Parathyroid adenoma (tissue), 2 donors: Measurements from ENCODE around the gene NPVF.

Experiments
- H2AFZ ChIP-seq: fragments of 300-600 bp; sonication (generic); one replicate; pipeline ENCODE4 v1.7.0; 2017; ENCODE audit warnings: antibody characterized with exemption, mild to moderate bottlenecking
- H3K27ac ChIP-seq: fragments of 300-600 bp; sonication (generic); one replicate; pipeline ENCODE4 v1.7.0; 2017
- H3K27me3 ChIP-seq: fragments of 300-600 bp; sonication (generic); one replicate; pipeline ENCODE4 v1.7.0; 2017; ENCODE audit warnings: low read length; ENCODE audit not compliant: control insufficient read depth, insufficient read depth
- H3K36me3 ChIP-seq: fragments of 300-600 bp; sonication (generic); one replicate; pipeline ENCODE4 v1.7.0; 2017; ENCODE audit warnings: low read length; ENCODE audit not compliant: control insufficient read depth, insufficient read depth
- H3K4me1 ChIP-seq: fragments of 300-600 bp; sonication (generic); one replicate; pipeline ENCODE4 v1.7.0; 2017; ENCODE audit warnings: control low read depth
- H3K4me2 ChIP-seq: fragments of 300-600 bp; sonication (generic); one replicate; pipeline ENCODE4 v1.7.0; 2017; ENCODE audit warnings: low read length
- H3K4me3 ChIP-seq: fragments of 300-600 bp; sonication (generic); one replicate; pipeline ENCODE4 v1.7.0; 2017; ENCODE audit warnings: low read depth, low read length
- H3K79me2 ChIP-seq: fragments of 300-600 bp; sonication (generic); one replicate; pipeline ENCODE4 v1.7.0; 2017; ENCODE audit warnings: control low read depth
- H3K9ac ChIP-seq: fragments of 300-600 bp; sonication (generic); one replicate; pipeline ENCODE4 v1.7.0; 2017; ENCODE audit warnings: mild to moderate bottlenecking
- H3K9me3 ChIP-seq: fragments of 300-600 bp; sonication (generic); one replicate; pipeline ENCODE4 v1.7.0; 2017; ENCODE audit warnings: low read length; ENCODE audit not compliant: control insufficient read depth
- CTCF ChIP-seq: fragments of 300-600 bp; sonication (generic); IDR thresholded peaks from one replicate; pipeline ENCODE4 v1.7.0; 2017; ENCODE audit warnings: antibody characterized with exemption, mild to moderate bottlenecking
- donor health status: primary hyperparathyroidism.

NPVF gene

DNA sequence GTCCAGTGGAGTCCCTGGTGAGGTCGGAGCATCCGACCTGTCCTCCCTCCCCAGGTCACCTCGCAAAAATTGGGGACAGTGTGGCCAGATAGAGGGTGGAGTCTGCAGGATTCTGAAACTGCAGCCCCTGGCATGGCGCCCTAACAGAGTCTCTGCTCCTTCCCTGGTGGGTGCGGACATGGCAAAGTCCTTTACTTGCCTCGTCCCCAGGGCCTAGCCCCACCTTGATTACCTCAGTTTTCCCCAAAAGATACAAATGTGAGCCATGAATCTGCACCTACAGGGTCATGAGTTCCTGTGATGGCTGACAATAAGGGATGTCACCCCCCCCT, 47.7 kb downstream of the NPVF start:
- Histone ChIP-seq H3K79me2 (no peaks in the 10 kb centered on the region), H3K27ac (no peak overlapping the region), H3K9me3 (no peaks in the 10 kb centered on the region), H3K36me3 (no peaks in the 10 kb centered on the region), H3K27me3 (no peaks in the 10 kb centered on the region), H2AFZ (peak overlapping the region; percentile 100), H3K9ac (peak overlapping the region; percentile 47), H3K4me1 (peaks cover 10% of the 10 kb centered on the region), H3K4me2 (peak overlapping the region; percentile 76), H3K4me3 (peak overlapping the region; percentile 62)
- no peak for TF ChIP-seq CTCF

DNA sequence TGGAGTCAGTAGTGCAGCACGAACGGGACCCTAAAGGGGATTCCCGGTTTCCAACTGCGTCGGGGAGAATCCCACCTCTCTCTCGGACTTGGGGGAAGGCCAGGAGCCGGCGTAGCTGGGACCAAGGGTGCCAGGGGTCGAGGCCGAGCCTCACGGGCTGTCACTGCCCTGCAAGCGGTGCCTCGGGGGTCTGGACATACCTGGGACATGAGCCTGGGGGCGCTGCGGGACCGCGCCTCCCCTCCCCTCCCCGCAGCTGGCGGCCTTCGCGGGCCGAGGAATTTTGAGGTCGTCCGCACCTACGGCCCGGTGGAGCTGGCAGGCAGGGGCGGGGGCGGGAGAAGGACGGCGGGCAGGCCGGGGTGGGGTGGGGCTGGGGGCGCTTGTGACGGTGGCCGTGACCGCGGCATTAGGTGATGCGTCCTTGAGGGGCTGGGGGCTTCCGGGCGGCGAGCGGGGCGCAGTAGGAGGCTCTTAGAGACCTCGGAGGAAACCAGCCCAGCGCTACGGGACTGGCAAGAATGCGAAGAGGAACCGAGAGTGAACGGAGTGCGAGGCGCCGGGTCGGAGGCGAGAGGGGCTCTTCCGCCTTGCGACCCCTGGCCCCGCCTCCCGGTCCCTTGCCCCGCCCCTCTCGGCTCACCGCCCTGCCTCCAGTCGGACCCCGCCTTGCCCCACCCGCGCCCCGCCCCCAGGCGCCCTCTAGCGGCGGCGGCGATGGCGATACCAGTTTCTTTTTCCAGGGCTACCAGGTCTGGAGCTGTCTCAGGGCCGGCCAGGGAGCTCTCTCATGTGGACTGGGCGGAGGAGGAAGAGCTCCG, 48.3 kb downstream of the NPVF start:
- Histone ChIP-seq H3K4me3 (peak overlapping the region; percentile 62), H3K4me1 (peaks cover 10% of the 10 kb centered on the region), H3K36me3 (no peaks in the 10 kb centered on the region), H3K27ac (peak overlapping the region; percentile 58), H3K9ac (peak overlapping the region; percentile 47), H3K27me3 (no peaks in the 10 kb centered on the region), H2AFZ (peak overlapping the region; percentile 100), H3K9me3 (no peaks in the 10 kb centered on the region), H3K4me2 (peak overlapping the region; percentile 90), H3K79me2 (no peaks in the 10 kb centered on the region)
- TF ChIP-seq CTCF: peak; percentile 94

DNA sequence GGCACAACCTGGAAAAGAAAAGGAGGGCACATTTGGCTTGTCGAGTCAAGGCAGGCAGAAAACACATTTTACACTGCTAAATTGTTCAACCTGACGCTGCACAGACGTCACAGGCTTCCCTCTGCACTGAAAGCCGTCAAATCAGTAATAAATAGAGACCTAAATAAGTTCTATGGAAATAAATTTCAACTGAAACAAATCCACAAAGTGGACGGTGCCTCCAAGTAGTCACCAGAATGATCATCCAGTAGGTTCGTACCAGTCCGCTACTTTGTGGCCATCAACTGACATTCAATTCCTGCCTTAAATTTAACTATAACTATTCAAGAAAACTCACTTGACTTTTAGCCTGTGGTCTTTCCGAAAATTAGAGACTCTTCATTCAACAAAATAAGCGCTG, 49.0 kb downstream of the NPVF start:
- Histone ChIP-seq H3K4me3 (peak overlapping the region; percentile 62), H3K9me3 (no peaks in the 10 kb centered on the region), H3K27ac (peak overlapping the region; percentile 58), H3K36me3 (no peaks in the 10 kb centered on the region), H3K79me2 (no peaks in the 10 kb centered on the region), H3K27me3 (no peaks in the 10 kb centered on the region), H3K4me2 (peak overlapping the region; percentile 90), H2AFZ (peak overlapping the region; percentile 100), H3K4me1 (peaks cover 10% of the 10 kb centered on the region), H3K9ac (no peak overlapping the region)
- no peak for TF ChIP-seq CTCF
